Left lung (tissue), 10 donors: ENCODE measurements around the gene R3HDM2. TPM values are rescaled to one million over a fixed set of nuclear protein-coding genes. Genes with fewer than 3 reads are reported as not detected.
A peak's percentile ranks its signal among the peaks of the same experiment; 100 is the strongest.

Experiments used
- ATAC-seq: fragments of 200-7000 bp; cut with Tn5 transposase; one replicate; pipeline ENCODE4 v1.9.1; 2020; ENCODE audit warnings: moderate library complexity
- DNase-seq, 4 donors: peaks; one replicate each; pipeline ENCODE4 v3.0.0-alpha.2; 2013 to 2020
- H3K27ac ChIP-seq, 2 donors: fragments of 200-600 bp; sonication (generic) in 1 of 2; one replicate each; pipeline versions ENCODE4 v1.5.0 to v1.8.0; 2020 to 2021
- H3K27me3 ChIP-seq, 2 donors: fragments of 200-600 bp; sonication (generic) in 1 of 2; one replicate each; pipeline versions ENCODE4 v1.5.0 to v1.8.0; 2020 to 2021
- H3K36me3 ChIP-seq, 2 donors: fragments of 200-600 bp; sonication (generic) in 1 of 2; one replicate each; pipeline versions ENCODE4 v1.5.0 to v1.8.0; 2020 to 2021
- H3K4me1 ChIP-seq, 2 donors: fragments of 200-600 bp; one replicate each; pipeline ENCODE4 v1.8.0; 2021
- H3K4me3 ChIP-seq, 2 donors: fragments of 200-600 bp; sonication (generic) in 1 of 2; one replicate each; pipeline versions ENCODE4 v1.5.0 to v1.8.0; 2020 to 2021; ENCODE audit warnings: mild to moderate bottlenecking in 1 of 2
- H3K9me3 ChIP-seq, 2 donors: fragments of 200-600 bp; sonication (generic) in 1 of 2; one replicate each; pipeline versions ENCODE4 v1.5.0 to v1.8.0; 2020 to 2021
- intact Hi-C, 2 donors: fragments of 100-400 bp; cut with DNase I; formaldehyde crosslinking; loops; one replicate each; pipeline versions ENCODE4 v1.11.2 to v1.14.2; 2022
- polyA plus RNA-seq, 6 donors: library from polyadenylated mRNA; unstranded; fragments of 120-200 nt; gene quantifications; one replicate each; pipeline ENCODE4 v1.2.1, GENCODE V29; 2013; ENCODE audit not compliant: insufficient read length in 6 of 6
- total RNA-seq, 2 donors: library from RNA; stranded (reverse); fragmentation: NEBNext Ultra II Directional; extraction: Animal tissue kit (Norgen Biotek cat#: 25700); gene quantifications; one replicate each; pipeline ENCODE4 v1.2.1, GENCODE V29; 2021
- TF ChIP-seq, protein P1 (sequence below), 2 donors: fragments of 200-600 bp; sonication (generic) in 1 of 2; IDR thresholded peaks; one replicate each; pipeline versions ENCODE4 v1.5.0 to v1.8.0; 2021; ENCODE audit warnings: antibody characterized with exemption in 2 of 2
- donor health status: DM: no; HTN: yes; CAD: no.
- donor health status: DM: no; HTN: no; CAD: no.

Gene R3HDM2
- total and polyA plus RNA-seq, 8 donors = 52.4 to 92.3 (median 79.8) TPM

- H3K4me3 ChIP-seq = no peak overlapping the region
- DNase-seq (no peak), ATAC-seq (no peak)
- peaks cover 10 to 28% of the 10 kb centered on the region in 2 donors for H3K4me1 ChIP-seq
- H3K27me3 ChIP-seq = peaks cover 12 to 31% of the 10 kb centered on the region in 2 donors
- TF ChIP-seq, protein P1, sequence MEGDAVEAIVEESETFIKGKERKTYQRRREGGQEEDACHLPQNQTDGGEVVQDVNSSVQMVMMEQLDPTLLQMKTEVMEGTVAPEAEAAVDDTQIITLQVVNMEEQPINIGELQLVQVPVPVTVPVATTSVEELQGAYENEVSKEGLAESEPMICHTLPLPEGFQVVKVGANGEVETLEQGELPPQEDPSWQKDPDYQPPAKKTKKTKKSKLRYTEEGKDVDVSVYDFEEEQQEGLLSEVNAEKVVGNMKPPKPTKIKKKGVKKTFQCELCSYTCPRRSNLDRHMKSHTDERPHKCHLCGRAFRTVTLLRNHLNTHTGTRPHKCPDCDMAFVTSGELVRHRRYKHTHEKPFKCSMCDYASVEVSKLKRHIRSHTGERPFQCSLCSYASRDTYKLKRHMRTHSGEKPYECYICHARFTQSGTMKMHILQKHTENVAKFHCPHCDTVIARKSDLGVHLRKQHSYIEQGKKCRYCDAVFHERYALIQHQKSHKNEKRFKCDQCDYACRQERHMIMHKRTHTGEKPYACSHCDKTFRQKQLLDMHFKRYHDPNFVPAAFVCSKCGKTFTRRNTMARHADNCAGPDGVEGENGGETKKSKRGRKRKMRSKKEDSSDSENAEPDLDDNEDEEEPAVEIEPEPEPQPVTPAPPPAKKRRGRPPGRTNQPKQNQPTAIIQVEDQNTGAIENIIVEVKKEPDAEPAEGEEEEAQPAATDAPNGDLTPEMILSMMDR (IDR thresholded peaks at IDR 0.05) = no peak
- H3K36me3 ChIP-seq = no peaks in the 10 kb centered on the region
- H3K9me3 ChIP-seq = no peaks in the 10 kb centered on the region
- intact Hi-C loops = no loop called here
- H3K27ac ChIP-seq = no peak overlapping the region
Measured at GRCh38 chr12:57247041-57247440, 183.8 kb downstream of the R3HDM2 start.

DNA sequence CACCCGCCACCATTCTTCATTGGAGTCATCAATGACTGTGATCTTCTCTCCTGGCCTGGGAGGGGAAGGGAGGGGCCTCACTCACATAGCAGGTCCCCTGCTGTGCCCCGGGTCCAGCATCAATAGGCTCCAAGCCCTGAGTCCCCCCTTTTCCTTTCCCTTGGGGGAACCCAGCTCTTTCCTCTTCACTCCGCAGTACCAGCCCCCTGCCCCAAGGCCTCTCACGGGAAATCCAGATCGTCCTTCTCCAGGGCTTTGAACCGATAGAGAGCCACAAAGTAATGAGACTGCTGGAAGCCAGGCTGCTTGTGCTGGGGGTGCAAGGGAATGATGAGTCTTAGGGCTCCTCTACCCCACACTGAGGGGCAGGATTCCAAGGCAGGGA is 186.5 kb downstream of the R3HDM2 start:
- DNase-seq (no peak), ATAC-seq (no peak)
- H3K4me1 ChIP-seq = peaks cover 25 to 52% of the 10 kb centered on the region in 2 donors
- TF ChIP-seq, protein P1 (IDR thresholded peaks at IDR 0.05) = no peak
- H3K9me3 ChIP-seq = no peaks in the 10 kb centered on the region
- no peak overlapping the region for H3K27ac ChIP-seq
- H3K4me3 ChIP-seq = no peak overlapping the region
- no peaks in the 10 kb centered on the region for H3K36me3 ChIP-seq
- intact Hi-C loops = no loop called here
- H3K27me3 ChIP-seq = peaks cover 34 to 58% of the 10 kb centered on the region in 2 donors

- H3K27me3 ChIP-seq = peaks cover 34 to 64% of the 10 kb centered on the region in 2 donors
- no peaks in the 10 kb centered on the region for H3K36me3 ChIP-seq
- TF ChIP-seq, protein P1 (IDR thresholded peaks at IDR 0.05) = peak; percentile 54 to 82
- ATAC-seq (peak; percentile 59), DNase-seq (peak in 3 of 4 donors; percentile 76 to 92 (median 77))
- no peaks in the 10 kb centered on the region for H3K9me3 ChIP-seq
- H3K27ac ChIP-seq = no peak overlapping the region
- peak overlapping the region; percentile 13 to 22 for H3K4me3 ChIP-seq
- H3K4me1 ChIP-seq = peaks cover 28 to 55% of the 10 kb centered on the region in 2 donors
- intact Hi-C loops = no loop called here
Measured at GRCh38 chr12:57243521-57244311, 187.1 kb downstream of the R3HDM2 start.

- ATAC-seq = peak; percentile 3
- TF ChIP-seq, protein P1 (IDR thresholded peaks at IDR 0.05) = peak; percentile 47 to 62
- intact Hi-C loops = no loop called here
- H3K4me3 ChIP-seq = peak overlapping the region; percentile 13 to 22
- H3K27ac ChIP-seq = no peak overlapping the region
- H3K27me3 ChIP-seq = peaks cover 41 to 72% of the 10 kb centered on the region in 2 donors
- no peaks in the 10 kb centered on the region for H3K36me3 ChIP-seq
- H3K9me3 ChIP-seq = no peaks in the 10 kb centered on the region
- peaks cover 37 to 64% of the 10 kb centered on the region in 2 donors for H3K4me1 ChIP-seq
- DNase-seq = peak in 2 of 4 donors; percentile 78 to 85
Measured at GRCh38 chr12:57242691-57243454, 188.0 kb downstream of the R3HDM2 start.

- Histone ChIP-seq H3K27me3 (peaks cover 45 to 78% of the 10 kb centered on the region in 2 donors), H3K9me3 (no peaks in the 10 kb centered on the region), H3K4me3 (no peak overlapping the region), H3K27ac (no peak overlapping the region), H3K36me3 (no peaks in the 10 kb centered on the region), H3K4me1 (peaks cover 38 to 68% of the 10 kb centered on the region in 2 donors)
- no peak for ATAC-seq
- TF ChIP-seq, protein P1 (IDR thresholded peaks at IDR 0.05) = no peak
- peak in 1 of 4 donors; percentile 84 for DNase-seq
- intact Hi-C loops = no loop called here
Measured at GRCh38 chr12:57242329-57242690, 188.5 kb downstream of the R3HDM2 start.
